ENCODE measurements around the gene SORCS2.

The SORCS2 gene

DNA sequence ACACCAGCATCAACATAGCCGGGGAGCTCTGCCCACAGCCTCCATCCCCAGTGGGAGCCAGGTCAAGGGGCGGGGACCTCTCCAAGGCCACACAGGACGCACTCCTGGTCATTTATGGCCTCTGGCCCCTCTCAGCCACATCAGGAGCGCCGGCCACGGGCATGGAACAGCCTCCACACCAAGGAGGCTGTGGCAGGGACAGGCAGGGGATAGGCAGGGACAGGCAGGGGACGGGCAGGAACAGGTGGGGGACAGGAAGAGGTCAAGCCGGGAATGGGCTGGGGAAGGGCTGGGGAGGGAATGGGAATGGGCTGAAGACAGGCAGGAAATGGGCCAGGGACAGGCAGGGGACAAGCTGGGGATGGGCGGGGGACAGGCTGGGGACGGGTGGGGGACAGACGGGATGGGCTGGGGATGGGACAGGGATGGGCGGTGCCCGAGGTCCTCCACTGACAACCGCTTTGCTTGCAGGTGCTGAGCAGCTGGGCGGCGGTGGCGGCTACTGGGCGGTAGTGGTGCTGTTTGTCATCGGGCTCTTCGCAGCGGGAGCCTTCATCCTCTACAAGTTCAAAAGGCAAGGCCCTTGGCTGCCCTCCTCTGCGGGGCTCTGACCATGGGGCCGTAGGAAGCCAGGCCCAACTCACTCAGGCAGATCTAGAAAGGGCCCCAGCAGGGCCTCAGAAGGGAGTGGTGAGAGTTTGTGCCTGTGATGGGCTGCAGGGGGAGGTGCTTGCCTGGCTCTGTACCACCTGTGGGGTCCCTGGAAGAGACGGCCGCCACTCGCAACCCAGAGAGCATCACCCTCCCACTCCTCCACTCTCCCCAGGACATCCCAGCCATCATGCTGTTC is 541.7 kb downstream of the SORCS2 start:
- no peak overlapping the region for H3K4me3 ChIP-seq
- TF ChIP-seq, protein P1, sequence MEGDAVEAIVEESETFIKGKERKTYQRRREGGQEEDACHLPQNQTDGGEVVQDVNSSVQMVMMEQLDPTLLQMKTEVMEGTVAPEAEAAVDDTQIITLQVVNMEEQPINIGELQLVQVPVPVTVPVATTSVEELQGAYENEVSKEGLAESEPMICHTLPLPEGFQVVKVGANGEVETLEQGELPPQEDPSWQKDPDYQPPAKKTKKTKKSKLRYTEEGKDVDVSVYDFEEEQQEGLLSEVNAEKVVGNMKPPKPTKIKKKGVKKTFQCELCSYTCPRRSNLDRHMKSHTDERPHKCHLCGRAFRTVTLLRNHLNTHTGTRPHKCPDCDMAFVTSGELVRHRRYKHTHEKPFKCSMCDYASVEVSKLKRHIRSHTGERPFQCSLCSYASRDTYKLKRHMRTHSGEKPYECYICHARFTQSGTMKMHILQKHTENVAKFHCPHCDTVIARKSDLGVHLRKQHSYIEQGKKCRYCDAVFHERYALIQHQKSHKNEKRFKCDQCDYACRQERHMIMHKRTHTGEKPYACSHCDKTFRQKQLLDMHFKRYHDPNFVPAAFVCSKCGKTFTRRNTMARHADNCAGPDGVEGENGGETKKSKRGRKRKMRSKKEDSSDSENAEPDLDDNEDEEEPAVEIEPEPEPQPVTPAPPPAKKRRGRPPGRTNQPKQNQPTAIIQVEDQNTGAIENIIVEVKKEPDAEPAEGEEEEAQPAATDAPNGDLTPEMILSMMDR (IDR thresholded peaks at IDR 0.05) = no peak
- H3K27ac ChIP-seq = no peak overlapping the region
- no peak for DNase-seq (ENCODE audit: low spot score)

DNA sequence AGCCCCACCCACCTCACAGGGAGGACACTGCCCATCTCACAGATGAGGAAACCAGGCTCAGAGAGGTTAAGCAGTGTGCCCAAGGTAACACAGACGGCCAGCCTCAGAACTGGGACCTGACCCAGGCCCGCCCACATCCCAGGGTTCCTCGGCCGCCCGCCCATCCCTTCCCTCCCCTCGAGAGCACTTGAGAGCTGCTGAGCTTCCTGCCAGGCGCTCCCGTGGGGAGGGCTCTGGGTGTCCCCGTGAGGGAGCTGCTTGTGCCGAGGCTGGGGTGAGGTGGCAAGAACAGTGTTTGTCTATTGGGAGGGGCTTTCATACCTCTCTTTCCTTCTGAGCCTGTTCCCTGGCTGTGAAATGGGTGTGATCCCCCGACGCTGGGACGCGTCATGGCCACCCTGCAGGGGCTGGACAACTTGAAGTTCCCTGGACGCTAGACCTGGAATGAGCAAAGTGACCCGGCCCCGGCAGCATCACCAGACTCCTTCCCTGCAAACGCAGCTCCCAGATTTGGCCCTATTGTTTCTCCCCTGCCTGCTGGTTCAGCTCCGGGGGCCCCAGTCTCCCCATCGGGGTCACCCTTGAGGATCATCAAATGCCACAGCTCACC is 542.4 kb downstream of the SORCS2 start:
- TF ChIP-seq, protein P1 (IDR thresholded peaks at IDR 0.05) = no peak
- no peak overlapping the region for H3K27ac ChIP-seq
- no peak overlapping the region for H3K4me3 ChIP-seq
- no peak for DNase-seq (ENCODE audit: low spot score)

DNA sequence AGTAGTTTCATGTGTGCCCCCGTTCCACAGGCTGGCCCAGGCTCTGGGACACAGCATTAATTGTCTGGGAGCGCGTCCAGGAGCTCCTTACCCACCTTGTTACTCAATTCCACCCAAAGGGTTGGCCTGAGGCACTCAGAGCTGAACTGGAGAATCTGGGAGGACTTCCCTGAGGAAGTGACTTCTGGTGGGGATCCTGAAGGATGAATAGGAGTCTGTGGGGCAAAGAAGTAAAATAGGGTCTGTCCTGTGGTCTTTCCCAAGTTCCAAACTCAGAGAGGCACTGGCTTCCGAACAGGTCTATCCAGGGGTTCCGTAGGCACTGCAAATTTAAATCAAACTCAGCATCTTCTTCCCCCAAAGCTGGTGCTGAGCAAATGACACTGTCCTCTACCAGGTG is 543.1 kb downstream of the SORCS2 start:
- DNase-seq (ENCODE audit: low spot score) = no peak
- no peak overlapping the region for H3K4me3 ChIP-seq
- TF ChIP-seq, protein P1 (IDR thresholded peaks at IDR 0.05) = no peak
- no peak overlapping the region for H3K27ac ChIP-seq

DNA sequence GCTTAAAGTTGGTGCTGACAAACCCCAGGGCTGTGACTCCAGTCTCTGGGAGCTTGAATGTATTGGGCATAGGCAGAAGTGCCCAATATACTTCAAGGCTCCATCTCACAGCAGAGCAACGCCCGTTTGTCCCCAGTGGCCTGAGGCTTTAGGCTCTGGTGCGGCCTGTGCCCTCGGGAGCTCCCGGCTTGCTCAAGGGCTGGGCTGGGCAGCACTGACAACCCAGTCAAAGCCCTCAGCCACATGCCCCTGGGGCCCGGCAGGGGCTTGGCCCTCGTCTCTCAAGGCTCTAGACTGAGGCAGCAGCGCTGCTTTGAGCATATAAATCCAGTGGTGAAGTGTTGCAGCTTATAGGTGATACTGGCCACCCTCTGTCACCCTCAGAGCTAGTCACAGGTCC is 543.6 kb downstream of the SORCS2 start:
- TF ChIP-seq, protein P1 (IDR thresholded peaks at IDR 0.05) = no peak
- Histone ChIP-seq H3K4me3 (no peak overlapping the region), H3K27ac (no peak overlapping the region)
- no peak for DNase-seq (ENCODE audit: low spot score)

DNA sequence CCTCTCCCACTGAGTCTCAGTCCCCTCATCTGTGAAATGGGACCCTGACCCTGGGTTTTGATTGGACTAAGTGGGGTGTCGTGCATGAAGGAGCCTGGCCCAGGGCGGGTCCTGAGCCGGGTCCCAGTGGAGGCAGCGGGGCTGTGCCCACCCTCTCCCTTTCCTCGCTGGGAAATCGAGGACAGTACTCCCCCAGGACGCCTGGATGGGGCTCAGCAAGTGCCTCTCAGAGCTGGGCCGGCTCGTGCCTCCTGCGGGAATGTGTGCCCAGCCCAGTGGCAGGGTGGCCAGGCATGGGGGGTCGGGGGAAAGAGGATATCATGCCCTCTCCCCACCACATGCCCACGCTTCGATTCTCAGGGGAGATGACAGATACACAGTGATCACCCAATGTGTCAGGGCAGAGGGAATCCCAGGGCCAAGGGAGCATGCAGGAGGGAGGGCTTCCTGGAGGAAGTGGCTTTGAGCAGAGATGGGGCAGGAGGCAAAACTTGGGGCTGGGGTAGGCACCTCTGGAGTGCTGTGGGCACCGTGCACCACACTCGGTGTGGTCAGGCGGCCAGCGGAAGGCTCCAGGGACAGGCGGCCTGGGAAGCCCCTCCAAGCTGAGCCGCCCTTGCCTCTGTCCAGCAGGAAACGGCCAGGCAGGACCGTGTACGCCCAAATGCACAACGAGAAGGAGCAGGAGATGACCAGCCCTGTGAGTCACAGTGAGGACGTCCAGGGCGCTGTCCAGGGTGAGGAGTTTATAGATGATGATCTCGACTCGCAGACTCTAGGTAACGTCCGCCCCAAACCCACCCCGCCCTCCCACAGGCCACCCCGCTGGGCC is 544.3 kb downstream of the SORCS2 start:
- no peak for DNase-seq (ENCODE audit: low spot score)

DNA sequence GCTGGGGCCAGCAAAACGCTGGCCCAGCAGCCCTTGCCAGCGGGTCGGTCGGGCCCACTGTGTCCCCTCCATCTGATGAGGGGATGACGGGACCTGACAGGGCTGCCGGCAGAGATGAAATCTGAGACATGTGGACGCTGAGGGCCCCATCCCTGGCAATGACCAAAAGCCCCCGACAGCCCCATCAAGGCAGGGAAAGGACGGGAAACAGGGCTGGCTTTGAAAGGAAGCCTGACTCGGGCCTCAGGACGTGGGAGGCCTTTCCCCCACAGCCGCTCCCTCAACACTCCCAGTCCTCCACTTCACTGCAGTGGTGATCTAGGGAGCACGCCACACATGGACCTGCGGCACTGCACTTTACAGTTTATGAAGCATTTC is 544.9 kb downstream of the SORCS2 start:
- no peak overlapping the region for H3K4me3 ChIP-seq
- TF ChIP-seq, protein P1 (IDR thresholded peaks at IDR 0.05) = no peak
- no peak for DNase-seq (ENCODE audit: low spot score)

More for the DNA sequence above, 544.3 kb downstream of the SORCS2 start:
- no peak overlapping the region for H3K4me3 ChIP-seq
- TF ChIP-seq, protein P1 (IDR thresholded peaks at IDR 0.05) = no peak
- H3K27ac ChIP-seq = no peak overlapping the region

More for the DNA sequence above, 544.9 kb downstream of the SORCS2 start:
- H3K27ac ChIP-seq = no peak overlapping the region
